Hepatic stellate cell (primary cell): ENCODE data around the gene CADPS.

Source experiments
- DNase-seq: peaks from one replicate; pipeline ENCODE4 v3.0.0; 2011; ENCODE audit warnings: low spot score

The CADPS gene

DNA sequence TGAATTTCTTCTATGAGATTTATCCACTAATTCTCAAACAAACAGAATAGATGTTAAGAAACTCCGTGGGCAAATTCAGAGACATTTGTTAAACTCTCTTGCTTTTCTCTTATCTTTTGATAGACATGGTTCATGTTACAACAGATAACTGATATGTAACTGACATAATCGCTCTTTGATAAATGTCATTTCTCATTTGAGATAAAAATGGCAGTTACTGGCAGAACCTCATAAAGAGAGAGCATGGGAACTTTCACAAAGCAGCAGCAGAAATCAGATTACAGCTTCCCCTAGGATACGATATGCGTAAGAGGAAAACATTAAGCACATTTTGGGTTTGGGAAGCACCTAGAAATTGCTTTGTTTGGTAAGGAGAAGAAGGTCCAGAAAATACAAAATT lies 126.1 kb downstream of the CADPS start:
- DNase-seq, result no peak

DNA sequence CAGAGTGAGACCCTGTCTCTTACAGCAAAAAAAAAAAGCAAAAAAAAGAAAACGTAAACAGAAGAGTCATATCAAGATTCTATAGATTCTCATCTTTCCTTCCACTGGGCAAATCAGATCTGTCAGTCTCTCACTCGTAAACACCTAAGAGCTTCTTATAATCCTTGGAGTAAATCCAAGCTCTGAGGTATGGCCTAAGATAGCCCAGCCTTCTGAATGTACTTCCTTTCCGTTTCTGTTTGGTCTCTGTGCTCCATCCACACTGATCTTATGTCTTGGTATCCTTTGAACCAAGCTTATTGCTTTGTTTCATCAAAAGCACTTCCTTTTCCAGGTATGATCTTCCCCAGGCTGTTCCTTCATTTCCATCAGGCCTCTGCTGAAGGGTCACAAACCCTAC lies 137.8 kb downstream of the CADPS start:
- no peak for DNase-seq

DNA sequence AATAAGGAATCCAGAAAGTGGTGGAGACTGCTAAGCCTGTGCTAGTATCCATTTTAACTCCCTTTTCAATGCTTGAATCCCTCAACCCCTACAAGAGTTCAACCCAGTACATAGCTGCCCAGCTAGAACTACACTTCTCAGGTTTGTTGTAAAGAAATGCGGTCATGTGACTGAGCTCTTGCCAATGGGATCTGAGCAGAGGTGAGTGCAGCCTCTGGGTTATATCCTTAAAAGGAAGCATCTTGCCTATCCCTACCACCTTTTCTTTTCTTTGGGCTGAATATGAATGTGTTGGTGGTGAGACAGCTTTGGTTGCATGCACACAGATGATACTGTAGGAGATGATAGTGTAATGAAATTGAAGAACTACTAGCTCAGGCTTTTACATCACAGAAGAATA lies 139.7 kb downstream of the CADPS start:
- no peak for DNase-seq

DNA sequence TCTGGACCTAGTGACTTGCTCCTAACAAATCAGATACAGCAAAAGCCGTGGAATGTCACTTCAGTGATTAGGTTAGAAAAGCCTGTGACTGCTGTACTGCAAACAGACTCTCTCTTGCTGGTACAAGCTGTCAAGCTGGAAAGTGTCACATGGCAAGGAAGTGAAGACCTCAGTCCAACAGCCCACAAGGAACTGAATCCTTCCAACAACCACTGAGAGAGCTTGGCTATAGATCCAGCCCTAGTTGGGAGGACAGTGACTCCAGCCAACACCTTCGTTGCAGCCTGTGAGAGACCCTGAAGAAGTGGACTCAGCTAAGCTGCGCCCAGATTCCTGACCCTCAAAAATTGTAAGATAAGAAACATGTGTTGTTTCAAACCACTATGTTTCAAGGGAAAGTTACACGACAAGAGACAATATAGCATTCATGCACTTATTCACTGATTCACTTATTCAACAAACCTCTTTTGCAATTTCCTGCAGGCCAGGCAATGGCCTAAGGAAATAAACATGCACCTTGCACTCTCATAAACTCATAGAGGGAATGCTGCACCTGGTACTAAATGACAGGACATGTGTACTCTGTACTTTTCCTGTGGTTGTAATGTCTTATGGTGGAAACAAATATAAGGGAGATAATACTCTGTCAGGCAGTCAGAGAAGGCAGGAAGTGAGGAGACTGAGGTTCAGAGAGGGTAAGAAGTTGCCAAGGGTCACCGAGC lies 142.9 kb downstream of the CADPS start:
- DNase-seq, result no peak

DNA sequence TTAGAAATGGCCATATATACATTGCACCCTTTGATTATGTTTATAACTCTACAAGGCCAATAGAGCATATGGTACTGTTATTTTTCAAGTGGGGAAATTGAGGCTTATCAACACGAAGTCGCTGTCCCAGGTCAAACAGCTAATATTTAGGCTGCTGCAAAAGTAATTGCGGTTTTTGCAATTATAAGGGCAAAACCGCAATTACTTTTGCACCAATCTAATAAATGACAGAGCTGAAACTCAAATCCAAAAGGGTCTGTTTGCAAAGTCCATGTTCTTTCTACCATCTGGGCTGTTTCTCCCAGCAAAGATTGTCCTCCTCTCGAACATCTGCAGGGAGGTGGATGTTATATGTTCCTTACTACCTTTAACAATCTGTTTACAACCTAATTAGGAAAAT lies 147.2 kb downstream of the CADPS start:
- DNase-seq, result no peak

DNA sequence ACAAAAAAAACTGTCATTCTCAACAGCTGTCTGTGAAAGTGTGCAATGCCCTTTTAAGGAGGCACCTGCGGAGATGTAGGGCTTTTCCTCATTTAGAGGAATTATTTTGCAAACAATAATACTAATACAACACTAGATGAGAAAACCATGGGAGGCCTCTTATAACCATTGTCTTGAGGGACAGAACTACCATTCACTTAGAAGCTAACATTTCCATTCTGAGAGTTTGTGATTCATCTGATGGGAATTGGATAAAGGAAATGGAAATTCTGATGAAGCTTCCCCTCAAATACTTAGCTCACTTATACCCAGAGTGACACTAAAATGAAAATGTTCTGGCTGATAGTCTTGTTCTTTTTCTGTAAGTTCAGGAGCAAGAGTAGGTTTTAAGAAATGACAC lies 147.7 kb downstream of the CADPS start:
- no peak for DNase-seq

DNA sequence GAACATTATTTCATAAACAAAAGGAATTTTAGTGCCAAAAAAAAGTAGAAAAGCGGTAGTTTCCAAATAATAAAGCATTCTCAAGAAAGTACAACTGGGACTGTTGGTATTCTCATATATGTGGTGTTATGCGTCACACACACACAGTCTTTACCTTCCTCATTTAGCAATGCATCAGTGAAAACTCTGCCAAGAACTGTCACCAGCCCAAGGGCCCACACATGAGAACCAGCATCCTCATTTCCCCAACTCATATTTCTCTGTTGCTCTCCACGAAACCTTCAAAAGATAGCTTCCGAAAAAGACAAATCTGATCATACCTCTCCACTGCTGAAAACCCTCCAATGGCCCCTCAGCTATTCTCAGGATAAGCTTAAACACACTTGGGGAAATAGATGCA lies 150.7 kb downstream of the CADPS start:
- DNase-seq, result no peak

DNA sequence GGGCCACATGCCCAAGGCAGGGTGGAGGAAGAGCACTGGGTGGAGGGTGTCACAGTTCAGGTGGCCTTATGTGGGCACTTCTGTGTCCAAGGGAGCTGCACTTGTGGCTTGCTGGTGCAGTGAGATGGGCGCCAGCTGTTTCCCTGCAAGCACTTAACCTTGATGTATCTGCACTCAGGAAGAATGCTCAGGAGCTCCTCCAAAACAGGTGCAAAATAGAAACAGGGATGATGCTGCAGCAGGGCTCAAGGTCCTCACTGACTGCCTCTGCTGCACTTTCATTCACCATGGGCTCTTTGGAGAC lies 151.3 kb downstream of the CADPS start:
- DNase-seq, result no peak

DNA sequence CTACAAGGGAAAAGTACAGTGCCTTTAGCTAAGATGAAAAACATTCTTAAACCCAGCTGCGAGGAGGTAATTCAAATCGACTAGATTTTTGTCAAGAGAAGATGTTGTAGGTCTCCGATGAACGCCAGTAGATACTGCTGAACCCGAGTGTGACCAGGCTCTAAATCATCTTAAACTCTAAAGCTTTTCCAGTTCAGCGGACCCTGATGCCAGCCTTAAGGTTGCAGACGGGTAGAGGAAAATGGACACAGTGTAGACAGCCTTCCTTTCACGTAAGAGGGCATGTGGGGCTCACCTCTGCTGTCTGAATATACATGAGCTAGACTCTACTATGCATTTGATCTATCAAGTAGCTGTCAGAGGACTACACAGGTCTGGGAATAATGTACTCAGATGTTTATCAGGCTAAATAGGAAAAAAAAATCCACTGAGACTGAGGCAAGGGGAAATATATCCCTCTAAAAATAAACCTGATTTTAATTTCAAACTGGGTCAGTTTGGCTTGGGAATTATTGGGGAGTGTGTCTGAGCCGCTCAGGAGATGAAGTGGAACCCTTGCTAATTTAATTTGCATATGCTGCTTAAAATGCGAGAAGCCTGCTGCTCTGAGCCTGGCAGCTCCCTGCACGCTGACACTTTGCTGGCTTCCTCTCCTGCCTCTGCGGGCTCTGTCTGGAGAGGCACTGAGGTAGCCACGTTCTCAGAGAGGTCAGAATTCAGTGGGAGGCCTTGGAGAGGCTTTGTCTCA lies 151.9 kb downstream of the CADPS start:
- DNase-seq, result no peak

DNA sequence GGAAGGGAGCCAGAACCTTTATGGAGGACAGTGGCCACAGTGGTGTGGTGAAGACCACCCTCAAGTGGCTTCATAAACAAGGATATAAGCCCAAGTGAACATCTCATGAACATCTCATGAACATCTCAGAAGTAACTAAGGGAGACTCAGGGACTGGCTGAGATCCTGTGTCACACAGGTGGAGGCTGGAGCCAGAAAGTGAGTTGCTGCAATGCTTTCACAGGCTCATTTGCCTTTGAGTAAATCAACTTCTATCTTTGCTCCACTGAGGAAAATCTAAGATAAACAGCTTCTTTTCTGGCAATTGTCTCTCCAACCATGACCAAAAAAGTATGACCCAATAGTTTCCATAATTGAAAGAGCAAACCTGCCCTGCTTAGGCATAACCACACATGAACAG lies 152.9 kb downstream of the CADPS start:
- no peak for DNase-seq

DNA sequence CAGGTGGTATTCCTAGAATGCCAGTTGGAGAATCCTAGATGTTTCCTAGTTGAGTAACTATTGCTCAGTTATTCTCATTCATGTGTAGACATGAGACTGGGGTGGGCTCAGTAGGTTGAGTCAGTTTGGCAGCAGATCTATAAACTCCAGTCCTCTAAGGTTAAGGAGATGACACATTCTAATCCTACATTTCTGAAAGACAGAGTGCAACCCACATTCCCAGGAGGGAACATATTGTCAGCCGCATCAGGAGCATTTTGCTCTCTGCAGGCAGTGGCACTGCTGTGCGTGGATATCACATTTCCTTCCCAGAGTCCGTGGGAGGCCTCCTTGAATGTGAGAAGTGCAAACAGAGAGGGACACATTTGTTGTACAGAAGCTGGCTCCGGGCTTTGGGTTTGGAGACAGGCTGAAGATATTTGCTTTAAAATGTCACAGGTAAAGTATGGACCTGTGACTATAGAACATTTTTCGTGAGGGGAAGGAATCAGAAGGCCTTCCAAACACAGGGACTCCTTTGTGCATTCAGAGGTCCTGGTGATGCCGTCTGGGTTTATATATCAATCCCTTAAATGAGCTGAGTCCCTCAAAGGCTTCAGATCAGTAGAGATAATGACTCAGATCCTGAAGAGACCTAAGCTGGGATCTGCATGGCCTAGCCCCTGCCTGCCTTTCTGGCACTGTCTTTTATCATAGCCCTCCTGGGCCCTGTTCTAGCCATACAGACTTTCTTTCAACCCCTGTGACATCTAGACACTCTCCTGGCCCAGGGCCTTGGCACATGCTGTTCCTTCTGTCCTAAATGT lies 156.5 kb downstream of the CADPS start:
- DNase-seq, result no peak

DNA sequence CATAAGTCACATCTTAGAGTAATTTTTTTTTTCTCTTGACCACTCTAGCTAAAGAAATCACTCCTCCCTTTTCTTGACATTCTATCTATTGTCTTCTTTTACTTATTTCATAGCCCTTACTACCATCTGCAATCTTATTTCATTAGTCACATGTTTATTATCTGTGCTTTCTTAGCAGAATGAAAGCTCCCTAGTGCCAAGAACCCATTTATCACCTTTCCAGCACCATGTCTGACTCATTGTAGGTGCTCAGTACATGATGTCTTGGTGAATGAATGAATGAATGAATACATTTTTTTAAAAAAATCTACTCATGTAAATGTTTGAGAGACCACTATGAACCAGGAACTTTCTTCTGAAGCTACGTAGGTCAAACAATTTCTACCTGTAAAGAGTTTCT lies 157.2 kb downstream of the CADPS start:
- DNase-seq, result no peak

DNA sequence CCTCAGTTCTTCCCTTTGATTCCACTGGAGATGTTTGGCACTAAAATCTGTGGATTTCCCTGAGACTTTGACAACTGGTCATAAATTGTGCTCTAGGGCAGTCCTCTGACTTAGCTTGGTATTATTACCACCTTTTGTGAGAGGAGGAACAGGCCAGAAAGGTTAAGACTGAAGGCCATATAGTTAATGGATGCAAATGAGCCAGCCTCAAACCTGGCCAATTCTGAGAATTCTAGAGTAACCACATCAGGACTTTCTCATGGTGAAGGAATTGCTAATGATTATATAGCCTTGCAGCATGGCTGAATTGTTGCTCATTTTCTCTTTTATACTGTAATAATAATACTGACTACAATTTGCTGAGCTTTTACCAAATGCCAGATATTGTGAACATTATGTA lies 162.5 kb downstream of the CADPS start:
- DNase-seq, result no peak

DNA sequence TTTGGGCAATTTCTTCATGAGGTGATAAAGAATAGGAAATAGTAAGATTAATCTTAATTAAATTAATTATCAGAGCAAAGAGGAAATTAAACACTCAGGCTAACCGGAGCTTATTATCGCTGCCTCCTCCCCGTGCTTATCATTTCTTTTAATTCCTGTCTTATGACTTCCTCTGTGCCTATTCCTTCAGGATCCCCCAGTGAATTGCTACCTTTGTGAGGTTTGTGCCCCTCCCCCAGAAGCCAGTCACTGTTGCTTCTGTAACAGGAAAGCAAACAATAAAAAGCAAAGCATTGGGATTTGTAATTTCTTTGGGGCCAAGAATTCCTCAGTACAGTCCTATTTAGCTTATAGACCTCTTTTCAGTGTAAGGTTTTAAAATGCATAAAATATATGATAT lies 164.5 kb downstream of the CADPS start:
- DNase-seq, result no peak

DNA sequence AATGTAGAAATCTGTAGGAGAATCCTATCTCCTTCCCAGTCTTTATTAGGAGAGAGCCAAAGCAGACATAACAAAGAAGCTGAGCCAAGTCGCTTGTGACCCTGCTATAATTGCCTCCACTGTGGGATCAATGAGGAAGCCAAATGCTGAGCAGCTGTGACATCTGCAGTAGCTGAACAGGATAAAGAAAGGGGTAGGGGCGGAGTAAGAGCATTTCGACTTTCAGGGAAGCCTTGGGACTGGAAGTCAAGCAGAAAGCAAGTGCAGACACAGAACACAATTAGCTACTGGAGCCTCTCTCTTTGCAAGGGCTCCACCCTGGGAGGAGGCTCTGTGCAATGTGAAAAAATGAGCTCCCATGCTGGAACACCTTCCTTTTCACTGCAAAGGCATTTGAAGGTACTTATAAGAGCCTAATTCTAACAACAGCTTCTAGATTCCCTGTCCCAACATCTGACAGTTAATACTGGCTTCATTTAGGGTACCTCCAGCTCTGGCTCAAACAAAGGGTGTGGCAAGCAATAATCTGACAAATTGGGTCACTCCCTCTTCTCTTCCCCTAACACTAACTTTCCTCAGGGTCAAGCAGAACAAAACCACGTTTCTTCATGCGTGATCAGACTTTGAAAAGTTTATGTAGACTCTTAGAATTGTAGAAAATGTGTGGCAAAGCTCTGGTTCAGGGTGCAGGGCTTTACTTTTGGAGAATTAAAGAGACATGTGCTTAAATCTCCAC lies 166.4 kb downstream of the CADPS start:
- no peak for DNase-seq

DNA sequence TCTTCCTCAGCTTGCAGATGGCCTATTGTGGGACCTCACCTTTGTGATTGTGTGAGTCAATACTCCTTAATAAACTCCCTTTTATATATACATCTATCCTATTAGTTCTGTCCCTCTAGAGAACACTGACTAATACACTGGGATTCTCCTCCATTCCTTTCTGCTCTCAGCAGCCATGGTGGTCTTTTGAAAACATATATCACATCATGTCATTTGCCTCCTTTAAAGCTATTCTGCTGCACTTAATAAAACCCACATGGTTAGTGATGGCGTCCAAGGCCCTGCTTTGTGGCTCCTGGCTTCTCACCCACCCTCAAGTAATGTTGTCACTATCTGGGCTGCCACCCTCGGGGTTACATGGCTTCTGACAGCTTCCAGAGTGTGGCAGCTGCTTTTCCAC lies 169.5 kb downstream of the CADPS start:
- DNase-seq, result no peak

DNA sequence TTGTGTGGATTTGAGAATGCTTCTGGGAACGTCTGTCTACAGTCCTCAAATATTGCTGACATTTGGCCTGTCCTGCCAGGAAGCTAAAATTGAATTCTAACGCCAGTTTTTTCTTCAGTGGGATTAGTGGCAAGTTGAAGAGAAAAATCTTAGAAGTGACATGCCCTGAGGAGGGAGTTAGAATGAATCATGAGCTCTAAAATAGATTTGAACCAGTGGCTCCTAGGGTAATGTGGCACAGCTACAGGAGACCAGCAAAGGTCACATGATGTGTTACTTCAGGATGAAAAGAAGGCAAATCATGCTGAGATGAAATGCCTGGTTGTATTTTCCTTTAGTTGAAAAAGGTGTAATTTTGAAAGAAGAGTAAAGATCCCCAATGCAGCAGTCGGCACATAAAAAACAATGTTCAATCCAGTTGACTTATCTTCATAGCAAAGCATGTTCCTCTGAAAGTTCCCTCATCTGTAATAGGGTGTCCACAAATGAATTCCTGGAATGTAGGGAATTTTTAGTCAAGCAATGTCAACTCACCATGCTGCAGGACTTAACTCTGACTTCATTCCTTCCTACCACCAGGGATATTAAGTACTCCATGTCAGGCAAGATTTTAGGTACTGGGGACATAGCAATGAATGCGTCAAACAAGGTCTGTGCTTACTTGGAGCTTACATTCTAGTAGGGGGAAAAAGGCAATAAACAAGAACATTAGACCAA lies 171.6 kb downstream of the CADPS start:
- DNase-seq, result no peak

DNA sequence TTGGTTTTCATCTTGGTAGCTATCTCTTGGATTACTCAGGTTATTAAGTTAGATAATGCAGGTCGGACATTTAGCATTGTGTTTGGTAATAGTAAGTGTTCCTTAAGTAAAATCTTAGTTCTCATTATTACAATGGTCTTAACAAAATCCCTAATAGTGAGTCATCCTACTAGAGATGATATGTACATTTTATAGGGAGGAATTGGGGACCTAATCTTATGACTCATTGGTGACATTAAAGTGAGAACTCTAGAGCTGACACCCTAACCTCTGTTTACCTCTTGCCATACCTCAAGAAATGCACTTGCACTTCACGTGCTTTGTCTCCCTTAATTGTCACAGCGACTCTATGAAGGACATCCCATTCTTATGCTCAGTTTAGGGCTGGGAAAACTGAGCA lies 174.9 kb downstream of the CADPS start:
- DNase-seq, result no peak

DNA sequence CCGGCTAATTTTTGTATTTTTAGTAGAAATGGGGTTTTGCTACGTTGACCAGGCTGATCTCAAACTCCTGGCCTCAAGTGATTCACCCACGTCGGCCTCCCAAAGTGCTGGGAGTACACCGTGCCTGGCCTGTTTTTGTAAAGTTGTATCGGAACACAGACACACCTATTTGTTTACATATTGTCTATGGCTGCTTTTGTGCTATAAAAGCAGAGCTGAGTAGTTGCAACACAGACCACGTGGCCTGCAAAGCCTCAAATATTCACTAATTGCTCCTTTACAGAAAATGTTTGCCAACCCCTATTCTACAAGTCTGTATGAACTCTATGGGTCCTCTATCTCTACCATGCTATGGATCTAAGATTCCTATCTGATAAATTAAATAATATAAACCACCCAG lies 175.5 kb downstream of the CADPS start:
- no peak for DNase-seq

DNA sequence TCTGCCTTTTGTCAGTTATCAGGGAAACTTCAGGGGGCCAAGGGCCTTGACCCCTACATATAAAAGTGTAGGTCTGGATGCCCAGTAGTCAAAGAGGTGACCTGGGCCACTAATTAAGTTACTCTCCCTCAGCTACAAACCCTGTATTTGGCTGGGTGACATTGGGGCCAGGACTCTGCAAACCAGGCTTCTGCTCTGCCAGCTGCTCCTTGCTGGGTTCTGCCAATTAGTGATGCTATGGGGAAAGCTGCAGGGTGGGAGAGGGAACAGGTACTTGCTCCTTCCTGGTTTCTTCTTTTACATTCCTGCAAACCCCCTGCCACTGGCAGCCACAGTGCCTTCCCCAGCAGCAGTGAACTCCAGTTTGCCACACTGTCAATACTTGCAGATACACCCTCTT lies 179.2 kb downstream of the CADPS start:
- DNase-seq, result no peak

DNA sequence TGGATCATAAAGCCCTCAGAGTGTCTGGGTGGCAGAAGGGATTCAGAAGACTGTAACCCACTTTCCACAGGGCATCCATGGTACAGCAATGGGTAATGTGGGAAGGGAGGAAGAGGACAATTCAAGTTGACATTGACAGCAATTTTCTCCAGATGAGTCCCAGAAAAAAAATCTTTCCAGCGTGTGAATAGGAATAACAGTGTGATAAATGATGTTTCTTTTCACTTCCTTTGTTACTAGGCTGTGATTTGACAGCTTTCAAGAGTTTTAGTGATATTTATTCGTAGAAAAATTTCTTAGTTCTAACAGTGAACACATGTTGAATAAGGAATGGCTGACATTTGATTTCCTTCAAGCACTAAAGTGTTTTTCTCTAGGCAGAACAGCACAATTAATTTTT lies 186.4 kb downstream of the CADPS start:
- no peak for DNase-seq

DNA sequence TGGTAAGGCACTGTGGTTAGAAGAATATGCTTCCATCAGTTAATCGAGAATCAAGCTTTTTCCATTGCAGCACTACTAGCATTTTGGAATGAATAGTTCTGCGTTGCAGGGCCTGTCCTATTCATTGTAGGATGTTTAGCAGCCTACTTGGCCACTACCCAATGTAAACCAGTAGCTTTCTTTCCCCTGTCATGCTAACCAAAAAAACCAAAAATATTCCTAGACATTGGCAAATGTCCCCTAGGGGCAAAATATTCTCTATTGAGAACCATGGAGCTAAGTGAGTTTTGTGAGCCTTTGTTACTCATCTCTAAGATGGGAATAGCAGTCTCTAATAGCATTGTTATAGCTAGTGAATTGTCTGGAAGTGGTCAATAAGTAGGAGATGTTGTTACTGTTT lies 187.2 kb downstream of the CADPS start:
- DNase-seq, result no peak
